Spleen (tissue), 11 donors: ENCODE measurements around the gene MPZL3. TPM values are rescaled to one million over a fixed set of nuclear protein-coding genes. Genes with fewer than 3 reads are reported as not detected.

Experiments
- DNase-seq: peaks from one replicate; pipeline ENCODE4 v3.0.0-alpha.2; 2020
- H3K27ac ChIP-seq, 8 donors: fragments of 200-600 bp; sonication (generic) in 7 of 8; 1 replicate in 4 of 8; 2 replicates in 4 of 8; pipeline versions ENCODE4 v1.5.0 to v1.8.0; 2016 to 2021; ENCODE audit warnings: inconsistent platforms in 4 of 8, mild to moderate bottlenecking in 4 of 8, moderate library complexity in 1 of 8
- H3K27me3 ChIP-seq, 7 donors: fragments of 200-600 bp; sonication (generic) in 6 of 7; replicated peaks in 1 of 7; 1 replicate in 4 of 7; 2 replicates in 3 of 7; pipeline versions ENCODE4 v1.5.0 to v1.8.0; 2016 to 2021; ENCODE audit warnings: inconsistent platforms in 3 of 7, mild to moderate bottlenecking in 1 of 7
- H3K36me3 ChIP-seq, 6 donors: fragments of 200-600 bp; sonication (generic) in 5 of 6; 1 replicate in 4 of 6; 2 replicates in 2 of 6; pipeline versions ENCODE4 v1.5.0 to v1.8.0; 2016 to 2021; ENCODE audit warnings: inconsistent platforms in 2 of 6
- H3K4me1 ChIP-seq, 6 donors: fragments of 200-600 bp; sonication (generic) in 5 of 6; 1 replicate in 3 of 6; 2 replicates in 3 of 6; pipeline versions ENCODE4 v1.5.0 to v1.8.0; 2016 to 2021; ENCODE audit warnings: inconsistent platforms in 3 of 6
- H3K4me3 ChIP-seq, 8 donors: fragments of 200-600 bp; sonication (generic) in 7 of 8; 1 replicate in 4 of 8; 2 replicates in 4 of 8; pipeline versions ENCODE4 v1.5.0 to v1.8.0; 2016 to 2021; ENCODE audit warnings: inconsistent platforms in 4 of 8, mild to moderate bottlenecking in 4 of 8, moderate library complexity in 2 of 8
- H3K9me3 ChIP-seq, 8 donors: fragments of 200-600 bp; sonication (generic) in 7 of 8; 1 replicate in 4 of 8; 2 replicates in 4 of 8; pipeline versions ENCODE4 v1.5.0 to v1.8.0; 2016 to 2021; ENCODE audit warnings: inconsistent platforms in 4 of 8
- CTCF ChIP-seq, 11 experiments: fragments of 200-600 bp in 7 of 11; fragments of 450-650 bp in 4 of 11; sonication (generic) in 4 of 11; IDR thresholded peaks in 8 of 11; conservative IDR thresholded peaks in 3 of 11; 1 replicate in 7 of 11; 2 replicates in 4 of 11; pipeline versions ENCODE4 v1.4.0 to v1.8.0; 2016 to 2021; ENCODE audit warnings: antibody characterized with exemption in 11 of 11, inconsistent platforms in 4 of 11, mild to moderate bottlenecking in 1 of 11
- POLR2A ChIP-seq, 3 donors: fragments of 450-650 bp; IDR thresholded peaks; one replicate each; pipeline ENCODE4 v1.5.1; 2017; ENCODE audit warnings: antibody characterized with exemption in 3 of 3, mild to moderate bottlenecking in 1 of 3
- POLR2AphosphoS5 ChIP-seq, 3 donors: sonication (generic); formaldehyde crosslinking; IDR thresholded peaks; one replicate each; pipeline ENCODE4 v1.5.1; 2017; ENCODE audit warnings: antibody characterized with exemption in 3 of 3
- WGBS, 5 donors: extraction: QIAGEN DNeasy Blood & Tissue Kit in 3 of 5; methylation state at CpG; one replicate each; pipeline versions ENCODE4 v1.1.5 to v1.1.7; 2013 to 2018; 5-methylcytosine and 5-hydroxymethylcytosine counted together
- intact Hi-C: fragments of 100-400 bp; cut with DNase I; formaldehyde crosslinking; loops from one replicate; pipeline ENCODE4 v1.15.0; 2023; ENCODE audit warnings: low total_unique reads
- polyA plus RNA-seq, 3 donors: library from polyadenylated mRNA; stranded (reverse); fragments of 200-250 nt; gene quantifications; one replicate each; pipeline ENCODE4 v1.2.1, GENCODE V29; 2013
- total RNA-seq, 7 donors: library from RNA; depleted of rRNA in 3 of 7; stranded (reverse); fragments of >200 nt in 3 of 7; fragmentation: NEBNext Ultra II Directional in 4 of 7; extraction: Animal tissue kit (Norgen Biotek cat#: 25700) in 4 of 7; gene quantifications; one replicate each; pipeline versions ENCODE4 v1.1.0 to v1.2.1, GENCODE V29; 2016 to 2021
- donor health status: healthy with polysubstance abuse.
- donor health status: DM: no; HTN: no; CAD: no; lungs with moderate emphysema.
- donor health status: DM: no; HTN: no; CAD: no.
- donor health status: Bipolar disorder and iron deficiency.
- donor health status: healthy.
- donor health status: DM: no; HTN: no; CAD: no.
- donor health status: DM: yes; HTN: yes; CAD: no.

The MPZL3 gene
- total and polyA plus RNA-seq, 10 donors, result 2.0 to 12.9 (median 6.6) TPM

- Histone ChIP-seq H3K36me3 (peaks cover 0 to 20% (median 0%) of the 10 kb centered on the region in 6 donors), H3K27ac (peak overlapping the region in 7 of 8 donors; percentile 16 to 88 (median 73)), H3K4me1 (peaks cover 22 to 100% (median 62%) of the 10 kb centered on the region in 6 donors), H3K4me3 (peak overlapping the region in 1 of 8 donors; percentile 39), H3K27me3 (peaks cover 0 to 26% (median 0%) of the 10 kb centered on the region in 7 donors), H3K9me3 (no peaks in the 10 kb centered on the region)
- intact Hi-C loops, result no loop called here
- DNase-seq, result no peak
- 36 to 62% (median 50%) methylated on average over 3 of the region's 3 CpGs for WGBS, 5 donors
- TF ChIP-seq CTCF (IDR thresholded peaks at IDR 0.05 in 8 of 11, conservative IDR thresholded peaks at IDR 0.05 in 3 of 11) (no peak), POLR2A (IDR thresholded peaks at IDR 0.05) (no peak), POLR2AphosphoS5 (IDR thresholded peaks at IDR 0.05) (no peak)
These were observed 36.9 kb downstream of the MPZL3 start for GRCh38 chr11:118215262-118215661.

GRCh38 chr11:118214210-118214914 lies 37.8 kb downstream of the MPZL3 start:
- 23 to 30% (median 28%) methylated on average over 6 of the region's 6 CpGs for WGBS, 5 donors

GRCh38 chr11:118213781-118214180 lies 38.4 kb downstream of the MPZL3 start:
- Histone ChIP-seq H3K4me1 (peaks cover 22 to 100% (median 55%) of the 10 kb centered on the region in 6 donors), H3K4me3 (peak overlapping the region in 1 of 8 donors; percentile 12), H3K9me3 (no peaks in the 10 kb centered on the region), H3K27ac (peak overlapping the region in 7 of 8 donors; percentile 52 to 88 (median 73)), H3K36me3 (peaks cover 0 to 34% (median 0%) of the 10 kb centered on the region in 6 donors), H3K27me3 (peaks cover 0 to 31% (median 0%) of the 10 kb centered on the region in 7 donors)
- intact Hi-C loops, result no loop called here
- no peak for TF ChIP-seq POLR2AphosphoS5 (IDR thresholded peaks at IDR 0.05)
- WGBS, 5 donors, result 80 to 88% (median 85%) methylated on average over 2 of the region's 2 CpGs
- DNase-seq, result no peak

More at GRCh38 chr11:118214210-118214914, 37.8 kb downstream of the MPZL3 start:
- Histone ChIP-seq H3K36me3 (peaks cover 0 to 29% (median 0%) of the 10 kb centered on the region in 6 donors), H3K27me3 (peaks cover 0 to 29% (median 0%) of the 10 kb centered on the region in 7 donors), H3K9me3 (no peaks in the 10 kb centered on the region), H3K27ac (peak overlapping the region in 7 of 8 donors; percentile 52 to 88 (median 73)), H3K4me3 (peak overlapping the region in 1 of 8 donors; percentile 39), H3K4me1 (peaks cover 22 to 100% (median 58%) of the 10 kb centered on the region in 6 donors)
- intact Hi-C loops, result no loop called here
- DNase-seq, result no peak
- TF ChIP-seq CTCF (IDR thresholded peaks at IDR 0.05 in 8 of 11, conservative IDR thresholded peaks at IDR 0.05 in 3 of 11) (no peak), POLR2AphosphoS5 (IDR thresholded peaks at IDR 0.05) (peak in 1 of 3 donors; percentile 41), POLR2A (IDR thresholded peaks at IDR 0.05) (no peak)

GRCh38 chr11:118213201-118213600 lies 39.0 kb downstream of the MPZL3 start:
- Histone ChIP-seq H3K4me1 (peaks cover 22 to 100% (median 55%) of the 10 kb centered on the region in 6 donors), H3K27me3 (peaks cover 0 to 25% (median 0%) of the 10 kb centered on the region in 7 donors), H3K36me3 (peaks cover 0 to 39% (median 0%) of the 10 kb centered on the region in 6 donors), H3K27ac (peak overlapping the region in 6 of 8 donors; percentile 52 to 88 (median 75)), H3K4me3 (peak overlapping the region in 1 of 8 donors; percentile 30), H3K9me3 (no peaks in the 10 kb centered on the region)
- no peak for DNase-seq
- intact Hi-C loops, result no loop called here
- no peak for TF ChIP-seq CTCF (IDR thresholded peaks at IDR 0.05 in 8 of 11, conservative IDR thresholded peaks at IDR 0.05 in 3 of 11)
- TF ChIP-seq POLR2AphosphoS5 (IDR thresholded peaks at IDR 0.05), result no peak
- no peak for TF ChIP-seq POLR2A (IDR thresholded peaks at IDR 0.05)
- 69 to 79% (median 75%) methylated on average over 4 of the region's 4 CpGs for WGBS, 5 donors
